GM15510 (cell line): Measurements from ENCODE around the gene CSNK1G3.

Experiments used
- POLR2A ChIP-seq: IDR thresholded peaks from 3 replicates; pipeline ENCODE4 v1.6.1; 2011; ENCODE audit warnings: borderline replicate concordance; ENCODE audit not compliant: insufficient read length; ENCODE audit errors: extremely low read depth

The CSNK1G3 gene

DNA sequence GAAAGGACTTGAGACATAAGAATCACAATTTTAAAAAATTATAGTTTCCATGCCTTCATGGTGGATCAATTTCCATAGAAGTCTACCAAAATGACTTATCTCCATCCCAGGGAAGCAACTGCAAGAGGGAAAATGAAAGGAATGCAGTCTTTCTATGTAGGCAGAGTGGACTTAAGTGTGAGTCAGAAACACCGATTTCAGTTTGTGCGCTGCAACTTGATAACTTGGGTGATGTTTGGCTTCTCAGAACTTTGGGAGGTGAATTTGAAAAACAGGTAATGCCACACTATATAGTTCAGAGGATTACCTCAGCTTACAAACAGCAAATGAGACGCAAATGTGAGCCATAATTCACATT is 708 bp upstream of the CSNK1G3 start:
- no peak for TF ChIP-seq POLR2A

GRCh38 chr5:123512611-123513461 is 859 bp downstream of the CSNK1G3 start:
- no peak for TF ChIP-seq POLR2A

GRCh38 chr5:123514615-123515355 is 2.8 kb downstream of the CSNK1G3 start:
- TF ChIP-seq POLR2A = no peak

- no peak for TF ChIP-seq POLR2A
These were observed 3.9 kb downstream of the CSNK1G3 start for GRCh38 chr5:123515904-123516303.

GRCh38 chr5:123517476-123517875 is 5.5 kb downstream of the CSNK1G3 start:
- no peak for TF ChIP-seq POLR2A

GRCh38 chr5:123518111-123518510 is 6.1 kb downstream of the CSNK1G3 start:
- TF ChIP-seq POLR2A = no peak

DNA sequence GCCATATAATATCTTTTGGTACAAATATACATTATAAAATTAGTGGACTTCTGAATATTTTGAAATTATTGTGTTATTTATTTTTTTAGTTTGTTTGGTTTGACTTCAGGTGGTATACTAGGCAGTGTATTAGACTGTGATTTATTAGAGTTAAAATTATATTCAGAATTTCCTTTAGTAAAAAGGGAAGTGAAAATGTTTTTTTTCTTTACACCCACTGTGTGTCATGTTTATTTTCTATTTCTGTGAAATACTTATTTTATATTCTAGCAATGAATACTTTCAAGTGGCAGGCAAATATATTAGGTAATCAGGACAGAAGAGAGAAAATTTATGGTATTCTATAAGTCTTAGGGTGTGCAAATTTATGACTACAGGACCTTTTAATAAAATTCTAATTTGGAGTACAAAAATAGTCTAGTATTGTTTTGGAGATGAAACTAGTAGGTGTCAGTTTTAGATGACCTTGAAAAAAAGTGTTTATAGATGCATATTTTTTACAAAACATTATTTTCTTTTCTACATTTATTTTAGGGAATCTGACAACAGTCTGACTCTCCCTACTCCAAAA is 8.8 kb downstream of the CSNK1G3 start:
- no peak for TF ChIP-seq POLR2A

DNA sequence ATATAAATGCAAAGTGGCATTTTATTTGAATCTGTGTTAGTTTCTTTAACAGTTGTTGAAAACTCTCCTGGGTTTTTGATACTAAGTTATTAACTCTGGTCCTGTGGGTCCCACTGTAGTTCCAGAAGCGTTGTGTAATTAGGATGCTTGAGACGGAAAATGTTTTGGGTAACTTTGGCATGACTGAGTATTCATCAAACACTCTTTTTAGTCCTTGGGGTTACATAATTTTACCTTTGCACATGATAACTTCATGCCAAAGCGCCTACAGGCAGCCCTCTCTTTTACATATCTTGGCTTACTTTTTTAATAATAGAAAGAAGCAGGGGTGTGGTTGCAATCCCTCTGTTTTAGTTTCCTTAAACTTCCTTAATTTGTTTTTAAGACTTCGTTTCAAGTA is 12.2 kb downstream of the CSNK1G3 start:
- TF ChIP-seq POLR2A = no peak

DNA sequence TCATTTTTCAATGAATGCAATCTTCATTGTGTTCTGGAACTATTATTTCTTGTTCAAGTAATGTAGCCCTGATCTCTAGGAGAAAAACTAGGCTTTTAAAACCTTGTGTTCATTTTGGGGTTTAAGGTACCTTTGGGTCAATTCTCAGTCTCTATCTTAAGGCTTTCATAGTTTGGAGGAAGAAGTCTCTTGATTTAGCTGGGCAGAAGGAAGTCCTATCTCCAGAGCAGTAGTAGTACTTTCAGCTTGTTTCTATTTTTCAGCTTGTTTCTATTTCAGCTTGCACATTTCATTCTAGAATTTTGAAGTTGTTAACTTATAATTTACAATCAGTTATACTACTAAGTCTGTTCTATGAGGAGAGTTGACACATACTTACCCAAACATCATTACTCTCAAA is 15.2 kb downstream of the CSNK1G3 start:
- TF ChIP-seq POLR2A = no peak

- no peak for TF ChIP-seq POLR2A
These were observed 16.1 kb downstream of the CSNK1G3 start for GRCh38 chr5:123528065-123528464.

GRCh38 chr5:123528878-123529277 is 16.9 kb downstream of the CSNK1G3 start:
- TF ChIP-seq POLR2A = no peak

- TF ChIP-seq POLR2A = no peak
These were observed 18.8 kb downstream of the CSNK1G3 start for GRCh38 chr5:123530728-123531127.

- TF ChIP-seq POLR2A = no peak
These were observed 23.7 kb downstream of the CSNK1G3 start for GRCh38 chr5:123535648-123536047.

- TF ChIP-seq POLR2A = no peak
These were observed 25.3 kb downstream of the CSNK1G3 start for GRCh38 chr5:123537256-123537655.

- no peak for TF ChIP-seq POLR2A
These were observed 25.9 kb downstream of the CSNK1G3 start for GRCh38 chr5:123537845-123538244.
